H9 (cell line): ENCODE data around the gene C5orf15. TPM values are rescaled to one million over a fixed set of nuclear protein-coding genes. Genes with fewer than 3 reads are reported as not detected.

Source experiments
- DNase-seq: peaks from one replicate; pipeline ENCODE4 v3.0.0-alpha.2; 2017
- H2AFZ ChIP-seq: one replicate; pipeline ENCODE4 v1.6.1; 2013; ENCODE audit warnings: mild to moderate bottlenecking, low read length, control low read depth, moderate library complexity
- H2AK5ac ChIP-seq: 2 replicates; pipeline ENCODE4 v1.6.1; 2013; ENCODE audit warnings: low read length, control low read depth, mixed read lengths; ENCODE audit not compliant: insufficient read length
- H2BK120ac ChIP-seq: one replicate; pipeline ENCODE4 v1.6.1; 2013; ENCODE audit warnings: low read depth, mild to moderate bottlenecking, low read length, control low read depth, inconsistent platforms; ENCODE audit not compliant: poor library complexity, severe bottlenecking
- H2BK12ac ChIP-seq: 2 replicates; pipeline ENCODE4 v1.6.1; 2013; ENCODE audit warnings: low read length, control low read depth, mixed read lengths, low read depth; ENCODE audit not compliant: insufficient read length
- H2BK15ac ChIP-seq: 2 replicates; pipeline ENCODE4 v1.6.1; 2013; ENCODE audit warnings: low read depth, low read length, control low read depth
- H2BK20ac ChIP-seq: one replicate; pipeline ENCODE4 v1.6.1; 2013; ENCODE audit warnings: low read depth, mild to moderate bottlenecking, low read length, control low read depth, inconsistent platforms; ENCODE audit not compliant: poor library complexity, severe bottlenecking
- H2BK5ac ChIP-seq: 2 replicates; pipeline ENCODE4 v1.6.1; 2013; ENCODE audit warnings: low read length, control low read depth, mixed read lengths; ENCODE audit not compliant: insufficient read length
- H3K14ac ChIP-seq: 2 replicates; pipeline ENCODE4 v1.6.1; 2013; ENCODE audit warnings: low read length, control low read depth; ENCODE audit not compliant: insufficient read depth
- H3K18ac ChIP-seq: 2 replicates; pipeline ENCODE4 v1.6.1; 2013; ENCODE audit warnings: low read depth, mild to moderate bottlenecking, mixed read lengths, low read length, control low read depth; ENCODE audit not compliant: insufficient read length
- H3K23ac ChIP-seq: 2 replicates; pipeline ENCODE4 v1.6.1; 2013; ENCODE audit warnings: low read length, control low read depth, mixed read lengths, low read depth; ENCODE audit not compliant: insufficient read length
- H3K23me2 ChIP-seq: 2 replicates; pipeline ENCODE4 v1.6.1; 2013; ENCODE audit warnings: low read depth, mild to moderate bottlenecking, mixed read lengths, low read length, control low read depth; ENCODE audit not compliant: insufficient read length, poor library complexity, severe bottlenecking
- H3K27ac ChIP-seq: 2 replicates; pipeline ENCODE4 v1.5.1; 2013; ENCODE audit warnings: low read length, control low read depth, mixed read lengths, low read depth; ENCODE audit not compliant: insufficient read length
- H3K27me3 ChIP-seq: 2 replicates; pipeline ENCODE4 v1.6.1; 2013; ENCODE audit warnings: low read length, control low read depth, inconsistent platforms; ENCODE audit not compliant: insufficient read depth
- H3K4ac ChIP-seq: 2 replicates; pipeline ENCODE4 v1.6.1; 2013; ENCODE audit warnings: low read depth, mild to moderate bottlenecking, control low read depth, inconsistent platforms, low read length, moderate library complexity
- H3K4me1 ChIP-seq: 2 replicates; pipeline ENCODE4 v1.6.1; 2013; ENCODE audit warnings: low read length, control low read depth, inconsistent platforms; ENCODE audit not compliant: insufficient read depth
- H3K4me2 ChIP-seq: 2 replicates; pipeline ENCODE4 v1.6.1; 2013; ENCODE audit warnings: low read length, control low read depth, mixed read lengths; ENCODE audit not compliant: insufficient read length, insufficient read depth
- H3K56ac ChIP-seq: 2 replicates; pipeline ENCODE4 v1.6.1; 2013; ENCODE audit warnings: low read depth, mild to moderate bottlenecking, mixed read lengths, low read length, control low read depth; ENCODE audit not compliant: insufficient read length
- H3K79me1 ChIP-seq: 2 replicates; pipeline ENCODE4 v1.6.1; 2013; ENCODE audit warnings: low read depth, mild to moderate bottlenecking, moderate library complexity, low read length, control low read depth, inconsistent platforms; ENCODE audit not compliant: insufficient read depth, poor library complexity, severe bottlenecking
- H3K79me2 ChIP-seq: 2 replicates; pipeline ENCODE4 v1.6.1; 2013; ENCODE audit warnings: low read length, control low read depth, inconsistent platforms; ENCODE audit not compliant: insufficient read depth
- H3K9ac ChIP-seq: 2 replicates; pipeline ENCODE4 v1.6.1; 2013; ENCODE audit warnings: low read length, control low read depth, mixed read lengths; ENCODE audit not compliant: insufficient read length; ENCODE audit errors: extremely low read depth
- H3K9me3 ChIP-seq: one replicate; pipeline ENCODE4 v1.6.1; 2013; ENCODE audit warnings: low read depth, low read length, inconsistent platforms; ENCODE audit not compliant: control insufficient read depth
- H3T11ph ChIP-seq: one replicate; pipeline ENCODE4 v1.6.1; 2013; ENCODE audit warnings: mild to moderate bottlenecking, low read length, control low read depth, inconsistent platforms
- H4K20me1 ChIP-seq: one replicate; pipeline ENCODE4 v1.6.1; 2013; ENCODE audit not compliant: control insufficient read depth, insufficient read length, insufficient read depth
- H4K5ac ChIP-seq: 2 replicates; pipeline ENCODE4 v1.6.1; 2013; ENCODE audit warnings: low read depth, mild to moderate bottlenecking, mixed read lengths, low read length, control low read depth; ENCODE audit not compliant: insufficient read length
- H4K8ac ChIP-seq: replicated peaks from 2 replicates; pipeline ENCODE4 v1.6.1; 2013; ENCODE audit warnings: low read length, control low read depth, mixed read lengths, low read depth; ENCODE audit not compliant: insufficient read length
- H4K91ac ChIP-seq: 2 replicates; pipeline ENCODE4 v1.6.1; 2013; ENCODE audit warnings: low read depth, mild to moderate bottlenecking, moderate library complexity, mixed read lengths, low read length, control low read depth; ENCODE audit not compliant: insufficient read length
- H3K27ac Mint-ChIP-seq, 3 experiments: 2 replicates in 2 of 3; 3 replicates in 1 of 3; pipeline ENCODE4 v1.8.0; 2020 to 2021; ENCODE audit warnings: mixed read lengths in 3 of 3, mild to moderate bottlenecking in 1 of 3, moderate library complexity in 1 of 3
- H3K27me3 Mint-ChIP-seq: 2 replicates; pipeline ENCODE4 v1.8.0; 2021; ENCODE audit warnings: low read depth, mild to moderate bottlenecking, moderate library complexity, mixed read lengths
- H3K36me3 Mint-ChIP-seq, 3 experiments: 2 replicates in 2 of 3; 3 replicates in 1 of 3; pipeline ENCODE4 v1.8.0; 2020 to 2021; ENCODE audit warnings: low read depth in 3 of 3, mixed read lengths in 3 of 3; ENCODE audit not compliant: insufficient read depth in 1 of 3
- H3K4me1 Mint-ChIP-seq, 2 experiments: 2 replicates each; pipeline ENCODE4 v1.8.0; 2020; ENCODE audit warnings: mixed read lengths in 2 of 2
- H3K4me3 Mint-ChIP-seq, 2 experiments: 2 replicates in 1 of 2; 3 replicates in 1 of 2; pipeline ENCODE4 v1.8.0; 2020 to 2021; ENCODE audit warnings: mild to moderate bottlenecking in 2 of 2, mixed read lengths in 2 of 2, moderate library complexity in 1 of 2
- H3K9me3 Mint-ChIP-seq, 2 experiments: 2 replicates in 1 of 2; 3 replicates in 1 of 2; pipeline ENCODE4 v1.8.0; 2020; ENCODE audit warnings: mild to moderate bottlenecking in 2 of 2, mixed read lengths in 2 of 2, moderate library complexity in 1 of 2
- WGBS: extraction: QIAGEN DNeasy Blood & Tissue Kit; methylation state at CpG from one replicate; pipeline ENCODE4 v1.1.7; 2013; ENCODE audit warnings: missing lambda C conversion rate, low lambda C conversion rate, mixed read lengths; ENCODE audit not compliant: insufficient read length; ENCODE audit errors: extremely low coverage; 5-methylcytosine and 5-hydroxymethylcytosine counted together
- total RNA-seq: library from RNA; stranded (reverse); gene quantifications from 2 replicates; pipeline ENCODE4 v1.2.1, GENCODE V29; 2021
- TF ChIP-seq, protein P1 (sequence below): fragments of 200-600 bp; sonication (generic); conservative IDR thresholded peaks from 3 replicates; pipeline ENCODE4 v1.8.0; 2021; ENCODE audit warnings: antibody characterized with exemption, mild to moderate bottlenecking

Gene C5orf15
- total RNA-seq, 1 experiment from 2014 or later = 33.4 TPM

GRCh38 chr5:134005417-134006061, 37.1 kb upstream of the C5orf15 start:
- Mint-ChIP-seq H3K4me3 (peak overlapping the region; percentile 81 to 90), H3K27ac (peak overlapping the region; percentile 32 to 98 (median 82); a peak in 4 of 7 replicates), H3K27me3 (peaks cover 4% of the 10 kb centered on the region; the same call in 1 of the 2 replicates), H3K4me1 (peaks cover 40 to 51% of the 10 kb centered on the region in 2 experiments), H3K9me3 (peaks cover 0 to 2% of the 10 kb centered on the region in 2 experiments; a peak in 1 of 5 replicates), H3K36me3 (peaks cover 14 to 26% (median 17%) of the 10 kb centered on the region in 3 experiments; a peak in 6 of 7 replicates)
- Histone ChIP-seq H3K23ac (no peak overlapping the region), H3K4me1 (peaks cover 4% of the 10 kb centered on the region; the same call in 1 of the 2 replicates), H2BK20ac (no peak overlapping the region), H2BK120ac (no peak overlapping the region), H4K8ac (no peak overlapping the region), H3K79me1 (no peaks in the 10 kb centered on the region), H3K9ac (peak overlapping the region; percentile 52), H2BK12ac (no peak overlapping the region), H2BK5ac (no peak overlapping the region), H3K9me3 (no peaks in the 10 kb centered on the region), H3K4me2 (peak overlapping the region; percentile 82), H3T11ph (no peak overlapping the region), H2BK15ac (no peak overlapping the region), H3K27me3 (no peaks in the 10 kb centered on the region), H3K4ac (no peak overlapping the region), H3K79me2 (peaks cover 32% of the 10 kb centered on the region), H4K91ac (no peak overlapping the region), H3K27ac (no peak overlapping the region), H3K56ac (no peak overlapping the region), H4K5ac (no peak overlapping the region), H4K20me1 (no peaks in the 10 kb centered on the region), H3K14ac (peak overlapping the region; percentile 59; the same call in 1 of the 2 replicates), H3K18ac (peak overlapping the region; percentile 9), H3K23me2 (peaks cover 18% of the 10 kb centered on the region), H2AFZ (no peak overlapping the region), H2AK5ac (no peak overlapping the region)
- TF ChIP-seq, protein P1, sequence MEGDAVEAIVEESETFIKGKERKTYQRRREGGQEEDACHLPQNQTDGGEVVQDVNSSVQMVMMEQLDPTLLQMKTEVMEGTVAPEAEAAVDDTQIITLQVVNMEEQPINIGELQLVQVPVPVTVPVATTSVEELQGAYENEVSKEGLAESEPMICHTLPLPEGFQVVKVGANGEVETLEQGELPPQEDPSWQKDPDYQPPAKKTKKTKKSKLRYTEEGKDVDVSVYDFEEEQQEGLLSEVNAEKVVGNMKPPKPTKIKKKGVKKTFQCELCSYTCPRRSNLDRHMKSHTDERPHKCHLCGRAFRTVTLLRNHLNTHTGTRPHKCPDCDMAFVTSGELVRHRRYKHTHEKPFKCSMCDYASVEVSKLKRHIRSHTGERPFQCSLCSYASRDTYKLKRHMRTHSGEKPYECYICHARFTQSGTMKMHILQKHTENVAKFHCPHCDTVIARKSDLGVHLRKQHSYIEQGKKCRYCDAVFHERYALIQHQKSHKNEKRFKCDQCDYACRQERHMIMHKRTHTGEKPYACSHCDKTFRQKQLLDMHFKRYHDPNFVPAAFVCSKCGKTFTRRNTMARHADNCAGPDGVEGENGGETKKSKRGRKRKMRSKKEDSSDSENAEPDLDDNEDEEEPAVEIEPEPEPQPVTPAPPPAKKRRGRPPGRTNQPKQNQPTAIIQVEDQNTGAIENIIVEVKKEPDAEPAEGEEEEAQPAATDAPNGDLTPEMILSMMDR = 0 out of 3 replicates have a peak, but pooled peaks have one; percentile 9
- WGBS = no CpG with 5 or more reads among the region's 40 CpGs
- peak; percentile 70 for DNase-seq
